ENCODE measurements around the gene ROCK2. TPM values are rescaled to one million over a fixed set of nuclear protein-coding genes. Genes with fewer than 3 reads are reported as not detected.
A peak's percentile ranks its signal among the peaks of the same experiment; 100 is the strongest.

Gene ROCK2
- polyA plus RNA-seq, 3 donors: 2.8 to 10.2 (median 4.3) TPM

DNA sequence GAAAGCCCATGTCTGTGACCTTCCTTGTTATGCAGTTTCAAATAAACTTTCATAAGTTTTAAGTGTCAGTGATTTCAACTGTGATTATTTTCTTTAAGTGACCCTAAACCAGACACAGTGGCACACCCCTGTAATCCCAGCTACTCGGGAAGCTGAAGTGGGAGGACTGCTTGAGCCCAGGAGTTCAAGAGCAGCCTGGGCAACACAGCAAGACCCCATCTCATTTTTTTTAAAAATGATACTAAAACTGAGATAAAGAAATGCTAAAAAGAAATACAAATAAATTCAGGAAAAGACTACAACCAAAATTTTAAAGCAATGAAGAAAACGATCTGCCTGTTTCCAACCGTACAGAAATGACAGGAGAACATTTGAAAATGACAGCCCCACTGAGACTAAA lies 54.2 kb downstream of the ROCK2 start:
- H4K20me1 ChIP-seq (ENCODE audit: insufficient read depth, low read length): peaks cover 40% of the 10 kb centered on the region
- intact Hi-C loops (cut with micrococcal nuclease): no loop called here
- no peak overlapping the region for H3K4me2 ChIP-seq (replicated peaks; ENCODE audit: extremely low read depth, low read length, poor library complexity, severe bottlenecking)
- H3K36me3 ChIP-seq (replicated peaks in 1 of 2; ENCODE audit: control insufficient read depth in 1 of 2, insufficient read depth in 2 of 2, low read length in 2 of 2): peaks cover 3 to 12% of the 10 kb centered on the region in 2 donors
- no peak overlapping the region for H3K4me3 Mint-ChIP-seq
- H3K27me3 Mint-ChIP-seq (ENCODE audit: low read depth in 3 of 3): peaks cover 0 to 2% (median 0%) of the 10 kb centered on the region in 3 donors
- H3K27ac ChIP-seq (ENCODE audit: low read depth in 1 of 2, low read length in 2 of 2): no peak overlapping the region
- H3K36me3 Mint-ChIP-seq: peaks cover 10 to 12% of the 10 kb centered on the region in 2 donors
- peaks cover 11 to 14% of the 10 kb centered on the region in 2 donors for H3K4me1 ChIP-seq (ENCODE audit: control insufficient read depth in 1 of 2, insufficient read depth in 2 of 2, low read length in 2 of 2)
- peaks cover 0 to 11% (median 5%) of the 10 kb centered on the region in 7 donors for H3K9me3 Mint-ChIP-seq
- peaks cover 0 to 2% of the 10 kb centered on the region in 2 donors for H3K9me3 ChIP-seq (replicated peaks in 1 of 2; ENCODE audit: control insufficient read depth in 1 of 2, insufficient read depth in 1 of 2, low read length in 2 of 2)
- H3K27ac Mint-ChIP-seq: peak overlapping the region in 2 of 7 donors; percentile 0 to 5
- WGBS (ENCODE audit: insufficient coverage): no CpG with 5 or more reads among the region's 3 CpGs
- H3K9ac ChIP-seq (ENCODE audit: insufficient read depth, low read length, poor library complexity, severe bottlenecking): no peak overlapping the region
- H2AFZ ChIP-seq (ENCODE audit: insufficient read depth, low read depth, low read length, poor library complexity, severe bottlenecking): no peak overlapping the region
- TF ChIP-seq CTCF (IDR thresholded peaks at IDR 0.05): no peak
- peaks cover 27% of the 10 kb centered on the region for H3K4me1 Mint-ChIP-seq
- no peaks in the 10 kb centered on the region for H3K27me3 ChIP-seq (ENCODE audit: control insufficient read depth in 2 of 2, insufficient read depth in 2 of 2, low read length in 2 of 2)
- DNase-seq: no peak
- H3K4me3 ChIP-seq (replicated peaks in 1 of 3; ENCODE audit: low read depth in 2 of 3, low read length in 3 of 3): no peak overlapping the region
- H3K79me2 ChIP-seq (ENCODE audit: insufficient read depth, low read length): peaks cover 67% of the 10 kb centered on the region

GRCh38 chr2:11288431-11288830 lies 56.0 kb downstream of the ROCK2 start:
- Mint-ChIP-seq H3K9me3 (peaks cover 3 to 16% (median 11%) of the 10 kb centered on the region in 7 donors), H3K27me3 (ENCODE audit: low read depth in 3 of 3) (peaks cover 0 to 2% (median 0%) of the 10 kb centered on the region in 3 donors), H3K36me3 (peaks cover 23 to 30% of the 10 kb centered on the region in 2 donors), H3K4me1 (peaks cover 23% of the 10 kb centered on the region), H3K4me3 (no peak overlapping the region), H3K27ac (no peak overlapping the region)
- Histone ChIP-seq H3K79me2 (ENCODE audit: insufficient read depth, low read length) (peaks cover 50% of the 10 kb centered on the region), H2AFZ (ENCODE audit: insufficient read depth, low read depth, low read length, poor library complexity, severe bottlenecking) (no peak overlapping the region), H3K4me3 (replicated peaks in 1 of 3; ENCODE audit: low read depth in 2 of 3, low read length in 3 of 3) (no peak overlapping the region), H3K36me3 (replicated peaks in 1 of 2; ENCODE audit: control insufficient read depth in 1 of 2, insufficient read depth in 2 of 2, low read length in 2 of 2) (peaks cover 11 to 30% of the 10 kb centered on the region in 2 donors), H3K27me3 (ENCODE audit: control insufficient read depth in 2 of 2, insufficient read depth in 2 of 2, low read length in 2 of 2) (no peaks in the 10 kb centered on the region), H3K27ac (ENCODE audit: low read depth in 1 of 2, low read length in 2 of 2) (peak overlapping the region in 1 of 2 donors; percentile 18), H3K9me3 (replicated peaks in 1 of 2; ENCODE audit: control insufficient read depth in 1 of 2, insufficient read depth in 1 of 2, low read length in 2 of 2) (peaks cover 2 to 11% of the 10 kb centered on the region in 2 donors), H3K9ac (ENCODE audit: insufficient read depth, low read length, poor library complexity, severe bottlenecking) (no peak overlapping the region), H4K20me1 (ENCODE audit: insufficient read depth, low read length) (peaks cover 40% of the 10 kb centered on the region), H3K4me1 (ENCODE audit: control insufficient read depth in 1 of 2, insufficient read depth in 2 of 2, low read length in 2 of 2) (peaks cover 9% of the 10 kb centered on the region in 2 donors), H3K4me2 (replicated peaks; ENCODE audit: extremely low read depth, low read length, poor library complexity, severe bottlenecking) (no peak overlapping the region)
- WGBS (ENCODE audit: insufficient coverage): 63% methylated on average over 1 of the region's 3 CpGs
- intact Hi-C loops (cut with micrococcal nuclease): no loop called here
- no peak for DNase-seq
- no peak for TF ChIP-seq CTCF (IDR thresholded peaks at IDR 0.05)
